CD4-positive, alpha-beta T cell treated with Interleukin-21 for 1 hour (primary cell): ENCODE results near the gene NFIX.
A peak's percentile ranks its signal among the peaks of the same experiment; 100 is the strongest.

ENCODE experiments used
- DNase-seq: peaks from one replicate; pipeline ENCODE4 v3.0.0-alpha.2; 2020

Gene NFIX

DNA sequence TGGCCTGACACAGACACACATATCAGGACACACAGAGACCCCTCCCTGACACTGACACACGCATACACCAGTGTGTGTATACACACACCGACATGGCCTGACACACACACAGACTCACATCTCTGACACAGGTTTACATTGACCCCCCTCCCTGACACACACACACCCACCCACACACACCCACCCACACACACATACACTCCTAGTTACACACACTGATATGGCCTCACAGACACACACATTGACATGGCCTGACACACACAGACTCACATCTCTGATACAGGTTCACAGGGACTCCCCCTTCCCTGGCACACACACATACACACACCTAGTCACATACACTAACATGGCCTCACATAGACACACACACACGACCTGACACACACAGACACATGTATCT is 4.4 kb upstream of the NFIX start:
- DNase-seq = no peak

DNA sequence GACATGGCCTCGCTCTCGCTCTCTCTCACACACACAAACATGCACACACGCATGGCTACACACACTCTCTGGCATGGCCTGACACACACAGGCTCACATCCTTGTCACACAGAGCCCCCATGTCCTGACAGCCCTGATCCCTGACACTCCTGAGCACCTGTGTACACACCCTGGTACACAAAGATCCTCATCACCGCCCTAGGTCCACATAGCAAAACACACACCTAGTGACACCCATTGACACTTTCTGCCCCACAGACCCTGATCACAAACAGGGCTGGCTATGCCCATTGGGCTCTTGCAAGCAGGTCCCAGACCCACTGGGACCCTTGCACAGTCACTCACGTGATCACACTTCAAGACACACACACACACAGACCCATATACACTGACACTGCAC is 4.0 kb upstream of the NFIX start:
- no peak for DNase-seq

DNA sequence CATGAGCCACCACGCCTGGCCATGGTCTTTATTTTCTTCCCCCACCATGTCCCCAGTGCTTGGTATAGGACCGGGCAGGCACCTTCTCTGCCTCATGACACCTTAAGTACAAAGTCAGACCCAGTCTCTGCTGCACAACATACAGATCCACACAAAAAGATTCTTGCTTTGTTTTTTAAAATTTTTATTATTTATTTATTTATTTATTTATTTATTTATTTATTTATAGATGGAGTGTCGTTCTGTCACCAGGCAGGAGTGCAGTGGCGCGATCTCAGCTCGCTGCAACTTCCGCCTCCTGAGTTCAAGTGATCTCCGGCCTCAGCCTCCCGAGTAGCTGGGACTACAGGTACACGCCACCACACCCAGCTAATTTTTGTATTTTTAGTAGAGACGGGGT is 2.5 kb upstream of the NFIX start:
- no peak for DNase-seq

DNA sequence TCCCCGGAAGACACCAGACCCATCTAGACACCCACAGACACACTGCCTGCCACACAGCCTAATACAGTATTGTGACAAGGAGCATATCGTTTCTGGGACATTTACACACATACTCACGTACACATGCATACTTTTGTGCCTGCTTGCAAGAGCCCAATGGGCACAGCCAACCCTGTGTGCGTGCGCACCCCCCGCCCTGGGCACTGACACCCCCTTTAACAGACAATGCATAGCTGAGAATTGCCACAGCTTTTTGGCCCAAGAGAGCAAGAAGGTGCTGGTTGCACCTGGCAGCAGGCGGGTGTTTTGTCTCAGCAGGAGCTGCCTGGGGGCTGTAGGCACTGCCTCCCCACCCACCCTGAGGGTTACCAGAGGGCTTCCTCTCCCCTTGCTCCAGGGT is 1.7 kb upstream of the NFIX start:
- no peak for DNase-seq

DNA sequence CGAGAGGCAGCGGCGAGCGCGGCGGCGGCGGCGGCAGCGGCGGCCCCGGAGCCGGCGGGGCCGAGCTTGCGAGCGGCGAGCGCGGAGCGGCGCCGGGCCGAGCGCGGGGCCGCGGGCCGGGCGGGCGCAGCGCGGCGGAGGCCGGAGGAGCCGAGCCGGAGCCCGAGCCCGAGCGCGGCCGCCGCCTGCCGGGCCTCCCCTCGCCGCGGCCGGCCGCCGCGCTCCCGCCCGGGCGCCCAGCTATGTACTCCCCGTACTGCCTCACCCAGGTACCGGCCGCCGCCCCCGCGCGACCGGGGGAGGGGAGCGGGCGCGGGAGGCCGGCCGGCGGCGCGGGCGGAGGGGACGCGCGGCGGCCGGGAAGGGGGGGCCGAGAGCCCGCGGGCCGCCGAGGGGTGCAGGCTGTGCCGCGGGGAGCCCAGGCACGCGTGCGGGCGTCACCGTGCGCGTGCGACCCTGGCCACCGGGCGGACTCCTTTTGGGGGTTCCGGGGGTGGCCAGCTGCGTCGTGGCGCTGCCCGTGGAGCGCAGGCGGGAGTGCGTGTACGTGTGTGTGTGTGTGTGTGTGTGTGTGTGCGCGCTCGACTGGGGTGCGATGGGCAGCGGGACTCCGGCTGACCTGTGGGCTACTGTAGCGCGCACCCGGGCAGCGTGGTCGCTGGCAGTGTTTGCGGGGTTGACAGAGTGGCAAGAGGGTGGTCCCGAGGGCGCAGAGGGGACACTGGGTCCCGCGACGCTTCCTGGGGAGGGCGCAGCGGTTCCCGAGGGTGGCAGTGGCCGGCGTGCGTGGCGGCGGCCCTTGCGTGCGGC is 526 bp downstream of the NFIX start:
- peak; percentile 12 for DNase-seq

DNA sequence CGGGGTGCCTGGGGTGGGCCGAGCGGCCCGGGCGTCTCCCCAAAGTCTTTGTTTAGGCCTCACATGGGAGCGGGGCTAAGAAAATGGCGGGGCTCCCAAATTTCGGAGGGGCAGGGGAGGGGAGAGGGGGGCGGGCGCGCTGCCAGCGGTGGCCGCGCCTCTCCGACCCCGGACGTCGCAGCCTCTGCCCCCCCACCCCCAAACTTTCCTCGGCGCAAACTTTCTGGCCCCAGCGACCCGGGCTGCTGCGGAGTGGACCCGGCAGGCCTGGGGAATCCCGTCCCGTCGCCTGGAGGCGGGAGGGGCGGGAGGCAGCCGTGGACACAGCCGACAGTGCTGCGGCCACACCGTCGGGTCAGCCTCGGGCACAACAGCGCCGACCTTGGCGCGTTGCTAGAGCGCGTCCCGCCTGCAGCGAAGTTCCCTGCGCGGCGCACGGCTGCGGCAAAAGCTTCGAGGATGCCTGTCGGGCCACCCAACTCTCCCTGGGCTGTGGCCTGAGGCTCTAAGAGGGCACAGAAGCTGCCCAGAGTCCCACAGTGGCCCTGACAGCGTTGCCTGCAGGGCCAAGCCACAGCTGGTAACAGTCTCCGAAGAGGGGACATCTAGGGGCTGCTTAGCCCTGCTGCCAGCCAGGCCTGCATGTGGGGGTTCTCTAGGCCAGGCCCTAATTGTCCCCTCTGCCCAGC is 1.3 kb downstream of the NFIX start:
- DNase-seq = no peak

DNA sequence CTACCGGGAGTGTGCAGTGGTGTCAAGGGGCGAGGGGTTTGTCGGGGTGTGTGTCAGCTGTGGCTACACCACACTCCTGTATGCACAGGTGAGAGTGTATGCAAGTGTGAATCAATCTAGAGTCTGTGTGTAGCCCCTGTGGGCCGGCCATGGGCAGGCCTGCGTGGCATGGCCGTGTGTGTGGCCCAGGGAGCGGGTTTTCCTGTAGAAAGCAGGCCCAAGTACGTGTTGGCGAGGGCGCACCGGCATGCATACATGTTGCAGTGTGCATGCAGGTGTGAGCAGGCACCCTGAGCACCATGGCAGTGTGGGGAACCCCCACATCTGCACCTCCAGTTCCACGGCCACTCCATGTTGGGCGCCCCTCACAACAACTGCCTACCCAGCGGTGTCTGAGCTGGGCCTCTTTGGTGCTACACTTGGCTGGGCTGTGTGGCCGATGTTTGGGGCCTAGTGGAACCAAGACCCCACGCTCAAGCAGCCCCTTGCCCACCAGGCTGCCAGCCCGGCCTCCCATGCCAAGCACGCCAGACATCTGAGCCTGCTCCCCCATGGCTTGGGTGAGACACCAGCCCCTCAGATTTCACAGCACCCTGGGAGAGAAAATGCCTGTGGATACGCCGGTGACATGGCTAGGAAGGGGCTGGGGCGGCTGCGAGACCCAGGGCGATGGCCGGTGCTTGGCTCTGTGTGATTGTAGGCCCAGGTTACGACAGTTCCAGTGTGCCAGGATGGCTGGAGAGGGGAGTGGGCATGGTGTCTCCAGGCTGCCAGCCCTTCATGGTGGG is 2.1 kb downstream of the NFIX start:
- DNase-seq = no peak

DNA sequence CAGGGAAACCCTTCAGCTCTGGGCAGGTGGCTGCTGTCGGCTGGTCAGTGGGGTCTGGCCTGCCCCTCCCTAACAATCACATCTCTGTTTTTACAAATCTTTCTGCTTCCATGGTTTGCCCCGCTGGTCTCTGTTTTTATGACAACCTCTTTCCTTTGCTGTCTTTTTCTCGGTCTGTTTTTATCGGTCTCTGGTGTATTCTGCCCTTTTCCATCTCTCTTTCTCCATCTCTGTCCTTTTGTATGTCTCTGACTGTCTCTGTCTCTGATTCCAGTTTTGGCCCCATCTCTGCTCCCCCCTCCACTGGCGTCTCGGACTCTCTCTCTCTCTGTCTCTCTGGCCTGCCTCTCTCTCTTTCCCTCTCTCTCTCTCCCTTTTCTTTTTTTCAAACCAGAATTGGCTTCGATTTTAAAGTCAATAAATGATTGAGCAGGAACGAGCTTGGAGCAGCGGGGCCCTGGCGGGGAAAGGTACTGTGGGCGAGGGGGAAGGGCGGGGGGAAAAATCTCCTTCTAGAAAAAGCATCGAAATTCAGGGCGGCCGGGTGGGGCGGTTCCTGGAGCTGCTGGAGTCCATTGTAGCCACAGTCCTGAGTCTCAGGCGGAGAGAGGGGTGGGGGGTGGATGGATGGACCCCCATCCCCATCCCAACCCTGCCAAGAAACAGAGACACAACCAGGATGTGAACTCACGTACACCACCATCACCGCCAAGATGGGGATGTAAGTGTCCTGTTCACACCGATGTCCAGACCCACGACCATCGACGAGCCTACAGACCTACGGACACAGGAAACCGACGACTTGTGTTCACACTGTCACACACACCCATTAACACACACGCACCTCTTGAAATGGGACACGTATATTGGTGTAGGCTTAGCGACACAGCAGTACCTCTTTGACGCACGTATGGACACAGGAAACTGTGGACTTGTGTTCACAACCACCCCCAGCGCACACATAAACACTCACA is 3.0 kb downstream of the NFIX start:
- no peak for DNase-seq

DNA sequence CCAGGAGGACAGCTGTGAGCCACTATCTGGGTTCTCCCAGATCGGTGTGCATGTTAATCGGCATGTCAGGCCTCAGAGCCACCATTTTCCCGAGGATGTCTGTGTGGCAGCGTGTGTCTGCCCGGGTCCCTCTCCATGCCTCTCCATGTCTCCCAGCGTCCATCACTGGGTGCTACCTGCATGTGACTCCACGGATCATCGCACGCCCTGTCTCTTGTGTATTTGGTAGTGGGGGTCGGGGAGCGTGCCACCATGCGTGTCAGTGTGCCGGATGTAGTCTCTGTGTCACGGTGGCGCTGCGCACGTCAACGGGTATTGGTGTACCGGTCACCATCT is 5.9 kb downstream of the NFIX start:
- DNase-seq = no peak

DNA sequence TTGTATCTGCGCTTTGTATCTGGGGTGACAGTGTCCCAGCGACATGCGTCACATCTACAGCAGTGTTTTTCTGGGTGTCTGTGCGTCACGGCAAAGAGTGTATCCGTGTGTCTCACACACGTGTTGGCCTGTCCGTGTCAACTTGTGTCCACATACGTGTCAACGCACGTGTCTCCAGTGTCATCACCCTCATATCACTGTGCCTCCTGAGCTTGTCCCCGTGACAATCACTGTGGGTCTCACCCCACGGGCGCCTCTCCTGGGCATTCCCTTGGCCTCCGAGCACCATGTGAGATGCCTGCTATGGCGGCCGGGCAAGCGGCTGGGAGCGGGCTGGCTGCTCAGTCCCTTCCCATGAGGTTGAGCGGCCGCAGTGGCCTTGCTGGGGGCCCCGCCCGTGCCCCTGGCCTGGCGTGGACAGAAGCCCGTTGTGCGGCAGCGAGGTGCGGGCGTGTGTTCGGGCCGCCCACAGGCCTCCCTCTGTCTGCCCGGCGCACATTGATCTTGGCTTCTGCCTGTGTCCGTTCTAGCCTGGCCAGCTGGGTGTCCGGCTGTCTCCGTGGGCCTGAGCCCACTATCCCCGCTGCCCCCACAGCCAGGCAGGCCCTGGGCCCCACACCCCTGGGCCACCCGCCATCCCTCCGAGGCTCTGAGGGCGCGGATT is 6.4 kb downstream of the NFIX start:
- no peak for DNase-seq

DNA sequence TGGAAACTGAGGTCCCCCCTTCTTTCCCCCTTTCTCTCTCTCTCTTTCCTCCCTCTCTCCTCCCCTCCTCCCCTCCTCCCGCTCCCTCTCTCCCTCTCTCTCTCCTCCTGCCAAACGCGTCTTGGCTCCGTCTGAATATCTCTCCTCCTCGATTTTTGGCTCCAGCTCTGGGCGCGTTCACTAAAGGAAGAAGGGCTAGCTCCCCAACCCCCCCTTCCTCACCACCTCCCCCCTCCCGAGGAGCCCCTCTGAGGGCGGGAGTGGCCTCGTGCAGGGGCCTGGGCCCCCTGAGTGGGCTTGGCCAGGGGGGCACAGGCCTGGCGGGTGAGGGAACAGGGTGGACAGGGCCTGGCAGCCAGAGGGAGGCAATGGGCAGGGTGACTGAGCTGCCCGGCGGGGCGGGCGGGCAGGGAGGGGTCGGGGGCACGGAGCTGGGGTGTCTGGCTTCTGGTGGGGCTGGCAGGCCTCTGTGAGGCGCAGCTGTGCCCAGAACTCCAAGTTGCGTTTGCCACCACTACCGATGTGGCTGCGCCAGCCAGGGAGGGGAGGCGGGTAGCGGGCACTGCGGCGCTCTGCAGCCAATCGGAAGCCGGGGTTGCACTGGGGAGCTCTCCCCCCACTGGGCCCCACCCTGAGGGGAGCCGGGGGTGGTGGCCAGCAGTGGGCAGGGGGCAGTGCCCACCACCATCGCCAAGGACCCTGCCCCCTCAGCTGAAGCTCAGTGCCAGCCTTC is 7.1 kb downstream of the NFIX start:
- no peak for DNase-seq

DNA sequence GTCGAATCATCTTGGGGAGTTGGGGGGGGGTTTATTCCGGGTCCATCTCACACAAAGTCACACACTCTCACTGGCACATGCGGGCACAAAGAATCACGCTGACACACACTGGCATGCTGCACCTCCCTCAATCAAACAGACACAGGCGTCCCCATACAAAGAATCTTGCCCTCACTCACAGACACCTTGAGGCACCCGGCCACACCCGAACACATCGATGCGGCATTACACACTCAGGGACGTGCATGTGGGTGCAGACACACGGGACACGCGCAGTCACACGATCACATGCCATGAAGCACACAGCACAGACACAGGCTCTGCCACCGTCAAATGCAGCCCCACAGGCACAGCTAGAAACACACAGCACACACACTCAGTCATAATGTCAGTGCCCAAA is 7.8 kb downstream of the NFIX start:
- no peak for DNase-seq

DNA sequence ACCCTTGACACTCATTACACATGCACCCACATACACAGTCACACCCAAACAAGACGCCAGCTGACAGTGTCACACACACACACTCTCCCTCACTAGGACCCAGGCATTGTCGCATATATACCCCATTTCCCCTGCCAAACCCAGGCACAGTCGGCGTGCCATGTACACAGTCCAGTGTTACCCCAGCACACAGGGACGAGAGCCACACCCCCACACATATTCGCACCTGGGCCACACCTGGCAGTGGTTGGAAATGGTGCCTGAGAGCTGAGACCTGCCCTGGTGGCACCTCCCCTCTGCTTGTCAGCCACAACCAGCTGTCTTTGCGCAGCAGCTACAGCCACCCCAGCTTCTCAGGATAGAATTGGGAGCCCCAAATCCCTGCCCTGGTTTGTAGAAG is 9.0 kb downstream of the NFIX start:
- DNase-seq = no peak

DNA sequence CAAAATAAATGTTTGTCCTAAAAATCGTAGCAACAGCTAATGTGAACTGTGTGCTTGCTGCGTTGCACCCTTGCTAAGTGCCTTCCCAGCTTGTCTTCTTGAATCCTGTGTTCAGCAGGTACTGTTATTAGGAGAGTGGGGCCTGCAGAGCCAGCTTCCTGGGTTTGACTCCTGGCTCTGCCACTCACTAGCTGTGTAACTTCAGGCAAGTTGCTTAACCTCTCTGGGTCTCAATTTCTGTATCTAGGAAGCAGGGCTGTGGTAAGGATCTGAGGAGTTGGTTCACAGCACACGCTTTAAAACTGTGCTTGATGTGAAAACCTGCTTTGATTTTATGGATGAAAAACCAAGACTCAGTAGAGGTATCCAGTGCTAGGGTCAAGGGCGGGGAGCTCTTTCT is 10.0 kb downstream of the NFIX start:
- DNase-seq = no peak

DNA sequence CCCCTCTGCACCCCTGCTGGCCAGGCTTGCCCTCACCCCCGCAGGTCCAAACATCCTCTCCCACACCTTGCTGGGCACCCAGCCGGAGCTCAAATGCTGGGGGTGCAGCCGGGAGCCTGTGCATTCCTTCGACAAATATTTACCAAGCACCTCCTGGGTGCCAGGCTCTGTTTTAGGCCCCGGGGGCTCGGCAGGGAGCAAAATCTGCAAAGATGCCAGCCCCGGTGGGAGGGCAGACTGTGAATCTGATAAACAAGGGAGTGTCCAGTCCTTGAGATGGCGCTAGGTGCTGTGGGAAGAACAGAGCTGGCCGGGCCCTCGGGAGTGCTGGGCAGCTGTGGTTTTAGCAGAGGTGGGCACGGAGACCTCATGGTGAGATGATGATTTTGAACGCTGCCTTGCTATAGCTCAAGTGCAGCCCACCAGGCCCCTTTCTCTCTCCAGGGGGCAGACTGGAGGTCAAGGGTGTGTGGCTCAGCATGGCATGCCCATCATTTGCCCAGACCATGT is 10.6 kb downstream of the NFIX start:
- DNase-seq = no peak

DNA sequence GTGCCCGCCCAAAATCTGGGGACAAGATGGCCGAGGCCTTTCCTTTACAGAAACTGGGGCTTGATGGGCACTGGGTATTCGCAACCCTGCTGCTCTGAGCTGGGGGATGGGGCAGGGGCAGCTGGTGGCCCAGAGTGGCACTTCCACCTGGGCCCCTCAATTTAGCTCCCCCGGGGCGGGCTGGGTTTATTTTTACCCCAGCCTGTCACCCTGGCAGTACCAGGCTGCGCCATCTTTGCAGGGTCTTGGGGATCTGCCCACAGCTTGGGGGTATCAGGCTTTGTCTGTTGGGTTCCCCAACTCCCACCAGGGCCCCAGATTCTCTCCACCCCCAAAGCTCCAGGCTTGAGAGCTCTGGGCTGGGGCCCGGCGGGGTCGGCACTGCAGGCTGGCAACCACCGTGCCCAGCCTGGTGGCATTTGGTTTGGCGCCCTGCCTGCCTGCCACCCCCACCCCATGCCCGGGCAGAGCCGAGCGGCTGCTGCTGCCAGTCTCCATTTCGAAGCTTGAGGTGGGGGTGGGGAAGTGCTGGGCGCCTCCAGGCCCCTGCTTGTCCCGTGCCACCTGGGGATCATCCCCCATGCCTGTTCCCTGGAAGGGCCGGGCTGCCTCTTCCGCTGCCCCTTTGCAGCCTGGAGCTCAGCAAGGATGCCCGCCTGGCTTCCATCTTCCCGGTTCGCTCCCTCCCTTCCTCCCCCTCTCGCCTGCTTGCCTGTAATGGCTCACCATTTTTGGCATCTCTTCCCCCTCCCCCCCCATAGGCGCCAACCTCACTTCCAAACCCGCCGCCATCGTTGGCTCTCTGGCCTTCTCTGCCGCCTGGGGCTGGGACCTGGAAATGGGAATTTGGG is 11.4 kb downstream of the NFIX start:
- DNase-seq = no peak

DNA sequence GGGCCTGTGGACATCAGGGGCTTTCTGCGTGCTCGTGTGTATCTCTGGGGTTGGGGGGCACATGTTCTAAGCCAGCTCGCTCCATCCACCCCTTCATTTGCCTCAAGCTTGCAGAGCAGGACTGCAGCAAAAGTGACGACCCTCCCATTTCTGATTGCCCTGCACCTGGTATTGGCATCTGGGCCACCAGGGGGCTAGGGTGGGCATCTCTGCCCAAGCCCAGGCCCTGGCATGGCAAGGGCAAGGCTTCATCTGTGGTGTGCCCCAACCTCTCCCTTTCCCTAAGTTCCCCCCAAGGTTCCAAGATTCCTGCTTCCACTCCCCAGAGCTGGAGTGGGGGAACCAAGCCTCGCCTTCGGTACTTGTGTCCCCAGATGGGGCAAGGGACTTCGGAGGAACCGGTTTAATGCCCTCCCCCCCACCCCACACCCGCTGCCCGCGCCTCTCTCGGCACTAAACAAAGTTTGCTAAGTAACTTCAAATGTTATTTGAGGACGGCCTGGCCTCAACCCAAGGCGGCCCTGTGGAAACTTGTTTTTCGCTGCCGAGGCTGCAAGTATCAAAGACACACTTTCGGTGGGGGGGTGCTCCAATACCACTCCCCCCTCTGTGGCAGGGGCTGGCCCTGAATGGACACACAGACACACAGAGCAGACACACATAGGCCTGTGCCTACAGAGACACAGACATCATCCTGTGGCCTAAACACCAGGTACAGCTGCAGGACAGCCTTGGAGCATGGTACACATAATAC is 12.2 kb downstream of the NFIX start:
- DNase-seq = no peak

DNA sequence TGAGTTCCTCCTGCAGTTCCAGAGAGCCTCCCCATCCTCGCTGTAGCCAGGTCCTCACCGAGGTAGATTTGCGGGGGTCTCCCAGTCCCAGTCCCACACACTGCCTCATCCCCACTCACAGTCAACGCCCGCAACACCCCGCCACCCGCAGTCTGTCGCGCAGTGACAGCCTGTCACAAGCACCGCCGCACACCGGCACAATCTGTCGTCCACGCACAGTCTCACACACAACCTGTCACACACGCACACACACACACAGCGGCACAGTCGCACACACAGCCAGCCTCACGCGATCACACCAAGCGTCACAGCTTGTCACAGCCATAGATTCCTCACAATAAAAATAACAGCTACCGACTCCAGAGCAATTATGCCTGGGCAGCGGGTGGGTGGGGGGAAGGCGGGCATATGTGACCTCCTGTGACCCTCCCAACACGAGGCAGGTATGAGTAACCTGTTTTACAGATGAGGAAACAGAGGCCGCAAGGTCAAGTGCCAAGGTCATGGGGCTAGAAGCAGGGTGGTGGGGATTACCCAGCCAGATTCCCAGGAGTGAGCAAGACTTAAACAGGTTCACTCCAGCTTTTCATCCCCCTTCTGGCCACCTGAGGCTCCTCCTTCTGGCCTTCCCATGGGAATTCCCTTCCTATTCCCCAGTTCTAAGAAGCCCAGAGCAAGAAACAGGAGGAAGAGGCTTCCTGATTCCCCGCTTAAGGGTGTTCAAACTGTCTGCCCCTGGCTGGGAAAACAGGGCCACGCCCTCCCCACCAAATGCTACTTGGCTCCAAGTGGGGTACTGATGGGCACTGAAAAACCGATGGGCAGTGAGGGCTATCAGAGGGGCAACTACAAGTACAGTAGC is 13.9 kb downstream of the NFIX start:
- no peak for DNase-seq
